IMR-90 (cell line): ENCODE data around the gene GTF2A1. TPM values are rescaled to one million over a fixed set of nuclear protein-coding genes. Genes with fewer than 3 reads are reported as not detected.

Experiments
- ATAC-seq: fragments of 200-7000 bp; cut with Tn5 transposase; 2 replicates; pipeline ENCODE4 v1.9.1; 2020; ENCODE audit warnings: low read depth, mild to moderate bottlenecking, moderate library complexity
- BruUV-seq: library from RNA; stranded (reverse); fragments of 400-500 nt; replicated peaks from 2 replicates; lab custom pipeline; 2021; lab: Mats Ljungman, UMichigan
- CTCF ChIA-PET: fragments of 300-600 bp; formaldehyde crosslinking; extraction: SDS; loops from one replicate; lab custom pipeline; 2021; ENCODE audit warnings: antibody characterized with exemption; lab: Yijun Ruan, JAX
- POLR2A ChIA-PET: fragments of 300-600 bp; sonication (Branson Sonifier 250); formaldehyde crosslinking; loops from one replicate; lab custom pipeline; 2022; ENCODE audit warnings: antibody characterized with exemption; ENCODE audit not compliant: unreplicated experiment; lab: Charles Lee
- DNase-seq: peaks from one replicate; pipeline ENCODE4 v3.0.0; 2013
- H2AFZ ChIP-seq: replicated peaks from 2 replicates; pipeline ENCODE3; 2013; ENCODE audit warnings: low read length, mild to moderate bottlenecking; ENCODE audit not compliant: poor library complexity
- H2AK5ac ChIP-seq: 2 replicates; pipeline ENCODE4 v1.6.1; 2013; ENCODE audit warnings: low read depth, low read length, inconsistent platforms
- H2AK9ac ChIP-seq: replicated peaks from 2 replicates; pipeline ENCODE3; 2013; ENCODE audit warnings: mild to moderate bottlenecking, low read depth, low read length, moderate library complexity; ENCODE audit not compliant: poor library complexity
- H2BK120ac ChIP-seq: 2 replicates; pipeline ENCODE4 v1.6.1; 2013; ENCODE audit warnings: low read depth, low read length, inconsistent platforms
- H2BK15ac ChIP-seq: 3 replicates; pipeline ENCODE4 v1.6.1; 2013; ENCODE audit warnings: low read depth, low read length, inconsistent platforms
- H2BK20ac ChIP-seq: 2 replicates; pipeline ENCODE4 v1.6.1; 2013; ENCODE audit warnings: low read depth, mild to moderate bottlenecking, inconsistent platforms, low read length, moderate library complexity
- H2BK5ac ChIP-seq: 2 replicates; pipeline ENCODE4 v1.6.1; 2013; ENCODE audit warnings: mild to moderate bottlenecking, low read depth, low read length, inconsistent platforms; ENCODE audit not compliant: poor library complexity, severe bottlenecking
- H3K14ac ChIP-seq: replicated peaks from 2 replicates; pipeline ENCODE4 v1.6.1; 2013; ENCODE audit warnings: low read depth, low read length, inconsistent platforms
- H3K18ac ChIP-seq: 2 replicates; pipeline ENCODE4 v1.6.1; 2013; ENCODE audit warnings: low read depth, low read length, control low read depth
- H3K23ac ChIP-seq: 2 replicates; pipeline ENCODE4 v1.6.1; 2013; ENCODE audit warnings: low read depth, low read length, inconsistent platforms
- H3K27ac ChIP-seq: 2 replicates; pipeline ENCODE4 v1.5.1; 2013; ENCODE audit warnings: mild to moderate bottlenecking, control low read depth, low read length; ENCODE audit not compliant: insufficient read depth
- H3K27me3 ChIP-seq: 2 replicates; pipeline ENCODE4 v1.6.1; 2013; ENCODE audit warnings: low read length; ENCODE audit not compliant: control insufficient read depth, insufficient read depth
- H3K36me3 ChIP-seq: 2 replicates; pipeline ENCODE4 v1.6.1; 2013; ENCODE audit warnings: low read length, mixed read lengths; ENCODE audit not compliant: control insufficient read depth, insufficient read depth
- H3K4ac ChIP-seq: 2 replicates; pipeline ENCODE4 v1.6.1; 2013; ENCODE audit warnings: low read depth, low read length, inconsistent platforms
- H3K4me1 ChIP-seq: 2 replicates; pipeline ENCODE4 v1.6.1; 2013; ENCODE audit warnings: low read length, mixed read lengths; ENCODE audit not compliant: control insufficient read depth, insufficient read depth
- H3K4me2 ChIP-seq: 2 replicates; pipeline ENCODE4 v1.6.1; 2013; ENCODE audit warnings: low read depth, mild to moderate bottlenecking, control low read depth, low read length, moderate library complexity
- H3K4me3 ChIP-seq: 2 replicates; pipeline ENCODE4 v1.5.1; 2013; ENCODE audit warnings: low read depth, mild to moderate bottlenecking, control low read depth, low read length, moderate library complexity; ENCODE audit not compliant: insufficient read depth
- H3K56ac ChIP-seq: 2 replicates; pipeline ENCODE4 v1.6.1; 2013; ENCODE audit warnings: low read length, inconsistent platforms; ENCODE audit not compliant: insufficient read depth; ENCODE audit errors: extremely low read depth
- H3K79me1 ChIP-seq, 2 experiments: 2 replicates each; pipeline ENCODE4 v1.6.1; 2013; ENCODE audit warnings: low read length in 2 of 2, inconsistent platforms in 1 of 2, low read depth in 1 of 2
- H3K9ac ChIP-seq: 2 replicates; pipeline ENCODE4 v1.6.1; 2013; ENCODE audit warnings: low read depth, low read length, control low read depth
- H3K9me1 ChIP-seq: 2 replicates; pipeline ENCODE4 v1.6.1; 2013; ENCODE audit warnings: low read length, inconsistent platforms; ENCODE audit not compliant: insufficient read depth
- H3K9me3 ChIP-seq: 2 replicates; pipeline ENCODE4 v1.6.1; 2013; ENCODE audit warnings: low read length; ENCODE audit not compliant: control insufficient read depth, insufficient read depth
- H4K20me1 ChIP-seq: 2 replicates; pipeline ENCODE4 v1.6.1; 2013; ENCODE audit warnings: low read length, inconsistent platforms; ENCODE audit not compliant: insufficient read depth
- H4K5ac ChIP-seq: 2 replicates; pipeline ENCODE4 v1.6.1; 2013; ENCODE audit warnings: mild to moderate bottlenecking, low read depth, low read length, control low read depth
- H4K8ac ChIP-seq, 2 experiments: 2 replicates each; pipeline ENCODE4 v1.6.1; 2013; ENCODE audit warnings: low read depth in 2 of 2, low read length in 2 of 2, control low read depth in 1 of 2, inconsistent platforms in 1 of 2
- H4K91ac ChIP-seq: 2 replicates; pipeline ENCODE4 v1.6.1; 2013; ENCODE audit warnings: low read depth, low read length, inconsistent platforms; ENCODE audit not compliant: insufficient read depth
- FOS ChIP-seq: fragments of 150-350 bp; IDR thresholded peaks from 2 replicates; pipeline ENCODE4 v1.6.1; 2016; ENCODE audit warnings: low read depth, low read length
- MXI1 ChIP-seq: IDR thresholded peaks from 2 replicates; pipeline ENCODE4 v1.6.1; 2012; ENCODE audit warnings: low read depth, mild to moderate bottlenecking, low read length, moderate library complexity, borderline replicate concordance
- RFX5 ChIP-seq: IDR thresholded peaks from 2 replicates; pipeline ENCODE4 v1.8.0; 2012; ENCODE audit warnings: low read depth, mild to moderate bottlenecking, low read length, moderate library complexity
- USF2 ChIP-seq: fragments of 150-350 bp; IDR thresholded peaks from 2 replicates; pipeline ENCODE4 v1.6.1; 2017; ENCODE audit warnings: mild to moderate bottlenecking, antibody characterized with exemption, low read length, low read depth
- WGBS, 2 experiments: methylation state at CpG; one replicate each; pipeline versions ENCODE4 v1.1.5 to v1.1.7; 2013; ENCODE audit warnings: missing lambda C conversion rate in 2 of 2; ENCODE audit not compliant: insufficient read length in 1 of 2; ENCODE audit errors: extremely low coverage in 2 of 2; 5-methylcytosine and 5-hydroxymethylcytosine counted together
- dilution Hi-C: fragments of 300-500 bp; cut with HindIII; formaldehyde crosslinking; loops from one replicate; pipeline ENCODE4 v1.14.3; 2018; ENCODE audit warnings: low sequenced_read_pairs; ENCODE audit not compliant: unreplicated experiment
- in situ Hi-C: fragments of 300-500 bp; cut with MboI; formaldehyde crosslinking; loops from 3 replicates; pipeline ENCODE4 v1.14.3; 2019; ENCODE audit warnings: low sequenced_read_pairs, inconsistent platforms, mixed read lengths
- intact Hi-C: fragments of 100-400 bp; cut with micrococcal nuclease; formaldehyde crosslinking; loops from 2 replicates; pipeline ENCODE4 v1.10.0; 2022
- polyA plus RNA-seq, 3 experiments: library from polyadenylated mRNA; depleted of rRNA; stranded (reverse); fragments of >200 nt; gene quantifications; 2 replicates each; pipeline ENCODE4 v1.2.3, GENCODE V29; 2012; ENCODE audit warnings: low replicate concordance in 1 of 3
- total RNA-seq: library from RNA; depleted of rRNA; stranded (reverse); fragments of >200 nt; gene quantifications from 2 replicates; pipeline ENCODE4 v1.2.3, GENCODE V29; 2012

The GTF2A1 gene
- total and polyA plus RNA-seq, 2 of the 4 experiments (the other 2 are of a cell fraction): 16.0 to 60.4 TPM

GRCh38 chr14:81192594-81192993, 28.2 kb downstream of the GTF2A1 start:
- Histone ChIP-seq H2BK120ac (no peak overlapping the region), H3K4ac (no peak overlapping the region), H2BK15ac (no peak overlapping the region), H4K20me1 (no peaks in the 10 kb centered on the region), H3K14ac (no peak overlapping the region), H3K79me1 (peaks cover 4% of the 10 kb centered on the region in 2 experiments; a peak in 2 of 4 replicates), H3K23ac (no peak overlapping the region), H2AK9ac (no peak overlapping the region), H3K27me3 (no peaks in the 10 kb centered on the region), H3K9ac (no peak overlapping the region), H2AFZ (no peak overlapping the region), H4K5ac (no peak overlapping the region), H3K56ac (no peak overlapping the region), H3K4me3 (no peak overlapping the region), H3K18ac (no peak overlapping the region), H3K4me2 (no peak overlapping the region), H3K27ac (no peak overlapping the region), H2BK5ac (no peak overlapping the region), H4K8ac (no peak overlapping the region), H3K9me1 (no peaks in the 10 kb centered on the region), H2BK20ac (no peak overlapping the region), H3K4me1 (no peaks in the 10 kb centered on the region), H2AK5ac (no peak overlapping the region), H3K36me3 (peaks cover 20% of the 10 kb centered on the region), H3K9me3 (no peaks in the 10 kb centered on the region), H4K91ac (no peak overlapping the region)
- dilution Hi-C loops (no loop called here), in situ Hi-C loops (no loop called here), intact Hi-C loops (no loop called here)
- no CpG with 5 or more reads among the region's 2 CpGs for WGBS, 2 experiments
- ATAC-seq (no peak), DNase-seq (no peak)
- ChIA-PET POLR2A (interaction anchor here (0.8 kb wide), 1 partner anchor 26 kb away, joined by 4 read pairs; no protein-coding TSS in a partner anchor), CTCF (interaction anchor here (0.6 to 0.7 kb wide), 2 partner anchors 23 to 286 kb away, joined by 3 to 4 read pairs; no protein-coding TSS in a partner anchor)
- TF ChIP-seq FOS (no peak), RFX5 (no peak), USF2 (no peak), MXI1 (no peak)
- BruUV-seq: no TSS peak
